ENCODE data around the gene SORCS1. TPM values are rescaled to one million over a fixed set of nuclear protein-coding genes. Genes with fewer than 3 reads are reported as not detected.
"Not testable (repeated sequence)": the region's sequence is repeated elsewhere in the genome, so short reads cannot be mapped to it uniquely, and the experiment has no call there.

SORCS1 gene
- total RNA-seq, 1 experiment from 2014 or later: not detected

DNA sequence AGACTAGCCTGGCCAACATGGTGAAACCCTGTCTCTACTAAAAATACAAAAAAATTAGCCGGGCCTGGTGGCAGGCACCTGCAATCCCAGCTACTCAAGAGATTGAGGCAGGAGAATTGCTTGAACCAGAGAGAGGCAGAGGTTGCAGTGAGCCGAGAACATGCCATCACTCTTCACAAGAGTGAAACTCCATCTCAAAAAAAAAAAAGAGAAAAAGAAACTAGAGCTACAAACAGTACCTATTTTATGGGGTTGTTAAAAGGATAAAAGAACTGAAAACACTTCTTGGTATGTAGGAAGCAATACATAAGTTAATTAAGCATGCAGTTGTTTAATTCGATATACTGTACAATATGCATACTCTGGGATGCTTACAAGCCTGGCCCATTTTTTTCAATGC is 216.9 kb downstream of the SORCS1 start:
- no peak for DNase-seq (ENCODE audit: low spot score)

- no peak for DNase-seq (ENCODE audit: low spot score)
Measured at GRCh38 chr10:106942035-106942662, 222.4 kb downstream of the SORCS1 start.

GRCh38 chr10:106941297-106942034 is 223.0 kb downstream of the SORCS1 start:
- no peak for DNase-seq (ENCODE audit: low spot score)

DNA sequence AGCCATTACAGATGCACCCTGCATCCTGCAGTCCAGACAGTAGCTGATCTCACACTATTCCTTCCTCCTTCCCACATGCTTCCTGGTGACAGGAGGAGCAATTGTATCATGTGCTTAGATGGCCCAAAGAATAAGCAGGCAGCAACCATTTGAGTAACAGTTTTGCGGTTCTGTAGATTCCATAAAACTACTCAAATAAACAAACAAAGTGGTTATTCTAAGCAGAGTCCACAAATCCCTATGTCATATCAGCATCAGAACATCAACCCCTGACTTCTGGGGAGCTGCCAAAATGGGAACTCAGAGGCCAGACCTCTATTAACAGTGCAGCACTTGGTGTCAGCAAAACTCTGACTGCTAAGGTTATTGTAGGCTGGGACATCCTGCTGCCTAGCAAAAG is 226.0 kb downstream of the SORCS1 start:
- DNase-seq (ENCODE audit: low spot score): no peak

DNA sequence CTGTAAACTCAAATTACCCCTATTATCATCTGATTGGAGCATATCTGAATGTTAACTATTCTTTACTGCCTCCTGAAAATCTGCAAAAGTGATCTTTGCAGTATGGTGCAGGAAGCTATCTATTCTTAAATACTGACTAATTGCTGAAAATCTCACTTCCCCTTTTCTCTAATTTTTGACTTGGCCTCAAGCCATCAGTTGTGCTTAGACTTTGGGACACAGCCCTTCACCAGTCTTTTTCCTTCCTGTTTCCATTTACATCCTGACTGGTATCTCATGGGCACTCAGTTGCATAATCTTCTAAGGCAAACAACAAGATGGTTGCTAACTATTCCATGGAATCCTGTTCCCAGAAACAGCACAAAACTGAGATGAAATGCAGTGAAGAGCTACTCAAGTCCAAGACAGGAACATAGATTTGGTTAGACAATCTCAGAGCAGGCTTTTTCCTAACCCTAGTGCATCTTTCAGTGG is 228.5 kb downstream of the SORCS1 start:
- no peak for DNase-seq (ENCODE audit: low spot score)

- no peak for DNase-seq (ENCODE audit: low spot score)
Measured at GRCh38 chr10:106931853-106932249, 232.7 kb downstream of the SORCS1 start.

DNA sequence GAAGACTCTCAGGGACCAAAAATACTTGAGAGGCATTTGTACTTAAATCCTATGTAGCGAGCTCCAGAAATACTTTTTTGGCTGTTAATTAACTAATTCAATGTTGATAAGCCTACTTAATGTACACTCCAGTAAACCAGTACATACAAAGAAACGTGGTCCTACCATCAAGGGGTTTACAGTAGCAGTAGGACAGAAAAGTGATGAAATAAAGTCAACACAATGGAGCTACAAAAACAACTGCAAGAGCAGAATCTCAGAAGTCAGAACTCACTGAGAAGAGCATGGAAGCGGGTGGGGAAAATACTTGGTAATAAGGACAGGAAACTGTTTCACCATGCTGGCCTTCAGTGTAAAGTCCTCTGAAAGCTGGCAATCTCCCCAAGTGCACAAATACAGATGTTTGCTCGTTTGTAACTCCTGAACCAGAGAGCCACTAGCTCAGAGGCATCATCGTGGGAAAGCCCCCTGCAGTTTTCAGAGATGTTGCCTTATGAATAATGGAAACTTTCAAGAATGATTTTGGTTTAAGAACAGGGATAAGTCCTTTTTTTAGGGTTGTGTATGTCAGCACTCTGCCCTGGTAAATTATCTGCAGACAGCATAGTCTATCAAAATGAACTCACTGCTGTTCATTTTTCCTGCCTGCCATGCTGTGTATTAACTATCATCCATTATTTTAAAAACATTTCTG is 233.2 kb downstream of the SORCS1 start:
- DNase-seq (ENCODE audit: low spot score): no peak

- DNase-seq (ENCODE audit: low spot score): no peak
Measured at GRCh38 chr10:106930751-106931150, 233.8 kb downstream of the SORCS1 start.

- DNase-seq (ENCODE audit: low spot score): no peak
Measured at GRCh38 chr10:106929291-106929895, 235.1 kb downstream of the SORCS1 start.

GRCh38 chr10:106928151-106928550 is 236.4 kb downstream of the SORCS1 start:
- not testable (repeated sequence) for DNase-seq (ENCODE audit: low spot score)

DNA sequence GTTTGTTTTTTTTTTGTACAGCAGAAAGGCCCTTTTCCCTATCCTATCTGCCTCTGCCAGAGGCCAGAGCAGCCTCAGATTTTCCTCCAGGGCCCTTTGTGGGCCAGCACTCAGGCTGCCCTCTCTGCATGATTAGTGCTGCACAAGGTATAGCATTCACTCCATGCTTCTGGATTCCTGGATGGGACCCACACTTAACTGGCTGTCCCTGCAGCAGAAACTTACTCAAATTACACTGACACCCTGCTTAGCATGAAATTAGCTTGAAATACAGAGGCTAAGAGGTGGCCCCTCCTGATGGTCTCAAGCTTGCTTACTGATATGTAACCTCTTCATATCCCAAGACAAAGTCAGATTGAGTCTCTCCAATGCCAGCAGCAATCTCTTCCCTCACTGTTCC is 239.3 kb downstream of the SORCS1 start:
- no peak for DNase-seq (ENCODE audit: low spot score)

DNA sequence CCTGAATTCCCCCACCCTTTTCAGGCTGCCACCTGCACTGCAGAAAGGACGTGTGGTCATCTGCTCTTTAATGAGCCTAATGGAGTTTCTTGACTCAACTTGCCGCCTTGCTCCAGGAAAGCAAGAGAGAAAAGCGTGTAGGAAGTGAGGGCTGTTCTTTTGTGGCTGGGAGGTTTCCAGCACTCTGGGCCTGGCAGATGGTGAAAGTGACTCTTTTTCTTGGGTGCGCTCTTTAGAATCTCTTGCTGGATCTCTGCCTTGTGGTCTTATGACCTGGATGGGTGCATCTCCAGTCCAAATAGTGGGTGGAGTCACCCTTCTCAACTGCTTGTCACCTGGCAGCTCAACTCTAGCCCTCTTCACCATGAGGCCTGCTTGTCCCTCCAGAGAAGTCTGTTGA is 244.0 kb downstream of the SORCS1 start:
- no peak for DNase-seq (ENCODE audit: low spot score)

- DNase-seq (ENCODE audit: low spot score): no peak
Measured at GRCh38 chr10:106919871-106920282, 244.6 kb downstream of the SORCS1 start.

- no peak for DNase-seq (ENCODE audit: low spot score)
Measured at GRCh38 chr10:106917452-106918055, 247.0 kb downstream of the SORCS1 start.

DNA sequence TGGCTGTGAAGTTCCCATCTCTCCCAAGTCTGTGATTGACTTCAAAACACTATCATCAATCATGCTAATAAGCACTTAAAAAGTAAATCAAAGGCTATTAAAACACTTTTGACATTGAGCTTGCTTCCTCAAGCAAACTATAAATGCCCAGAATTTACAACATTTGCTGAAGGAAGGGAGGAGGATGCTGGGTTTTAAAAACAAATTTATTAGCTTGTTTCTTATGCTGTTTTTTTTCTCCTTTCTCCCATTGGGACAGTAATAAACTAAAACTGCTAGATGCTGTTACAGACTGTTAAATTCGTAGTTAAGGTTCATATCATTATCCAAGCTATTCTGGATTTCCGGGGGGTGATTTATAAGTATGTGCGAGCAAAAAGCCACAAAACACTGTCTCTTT is 250.5 kb downstream of the SORCS1 start:
- DNase-seq (ENCODE audit: low spot score): no peak

DNA sequence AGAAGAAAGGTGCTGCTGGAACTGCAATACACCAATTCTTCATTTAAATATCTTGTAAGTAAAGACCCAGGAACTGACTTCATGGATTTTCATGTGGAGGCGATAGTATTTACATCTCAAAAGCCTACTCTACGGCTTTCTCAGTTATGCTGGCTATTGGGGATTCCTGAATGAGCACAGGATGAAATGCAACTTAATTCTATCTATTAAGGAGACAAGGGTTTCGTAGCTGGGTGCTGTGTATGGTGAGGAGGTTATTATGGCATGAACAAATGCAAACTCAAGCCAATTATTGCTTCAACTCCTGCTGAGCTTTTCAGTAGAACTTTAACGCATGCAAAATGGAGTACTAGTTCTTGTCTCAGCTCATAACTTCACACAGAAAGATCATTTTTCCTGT is 251.2 kb downstream of the SORCS1 start:
- DNase-seq (ENCODE audit: low spot score): no peak

DNA sequence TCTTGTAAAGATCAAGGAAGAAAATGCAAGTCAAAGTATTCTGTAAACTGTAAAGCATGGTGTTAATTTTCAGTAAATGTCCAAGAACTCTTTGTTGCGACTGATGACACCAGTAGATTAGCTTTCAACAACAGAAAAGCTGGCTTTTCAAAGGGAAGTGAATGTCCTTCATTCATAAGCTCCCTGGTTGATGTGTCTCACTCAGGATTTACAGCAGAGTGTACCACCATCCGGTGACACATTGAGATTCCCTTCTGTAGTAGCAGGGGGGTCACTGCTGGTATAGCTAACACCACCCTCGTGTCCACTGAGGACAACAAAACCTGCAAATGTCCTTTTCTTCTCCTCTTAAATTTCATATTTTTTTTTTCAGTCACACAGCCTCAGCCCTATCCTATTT is 253.4 kb downstream of the SORCS1 start:
- no peak for DNase-seq (ENCODE audit: low spot score)

- no peak for DNase-seq (ENCODE audit: low spot score)
Measured at GRCh38 chr10:106910666-106911065, 253.8 kb downstream of the SORCS1 start.

DNA sequence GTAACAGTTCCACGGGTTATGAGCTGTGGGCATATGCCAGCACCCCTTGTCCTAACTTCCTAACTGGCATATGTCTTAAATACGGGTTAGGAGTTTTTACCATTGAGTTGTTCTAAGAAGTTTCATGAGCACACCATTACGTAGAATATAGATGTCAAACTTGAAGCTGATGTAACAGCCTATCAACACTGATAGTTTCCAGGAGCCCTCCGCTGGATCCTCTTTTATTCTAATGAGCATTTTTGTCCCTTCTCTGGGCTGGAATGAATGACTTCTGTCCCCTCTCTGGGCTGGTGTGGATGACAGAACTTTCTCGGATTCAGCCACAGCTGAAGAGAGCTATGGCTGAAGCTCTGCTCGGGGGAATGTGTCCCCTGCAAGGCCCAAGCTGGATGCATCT is 256.3 kb downstream of the SORCS1 start:
- no peak for DNase-seq (ENCODE audit: low spot score)

DNA sequence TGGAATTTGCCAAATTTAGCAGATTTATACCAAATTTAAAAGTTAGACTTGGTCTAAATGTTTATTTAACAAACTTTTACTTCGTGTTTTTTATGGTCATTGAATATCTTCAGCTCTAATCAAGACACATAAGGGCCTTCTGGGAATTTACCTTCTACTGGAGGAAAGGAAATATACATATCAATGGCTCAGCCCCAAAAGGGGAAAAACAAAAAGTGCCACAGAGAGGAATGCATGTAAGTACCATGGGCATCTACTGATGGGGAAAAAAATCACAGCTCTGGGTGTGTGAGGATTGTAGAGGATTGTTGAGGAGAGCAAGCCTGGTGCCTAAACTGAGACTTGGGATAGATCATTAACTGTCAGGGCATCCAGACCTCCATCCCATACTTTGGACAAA is 260.3 kb downstream of the SORCS1 start:
- DNase-seq (ENCODE audit: low spot score): no peak

- DNase-seq (ENCODE audit: low spot score): no peak
Measured at GRCh38 chr10:106903180-106903579, 261.3 kb downstream of the SORCS1 start.
